Muscle of leg (tissue), 11 donors: ENCODE measurements around the gene CSGALNACT2. TPM values are rescaled to one million over a fixed set of nuclear protein-coding genes. Genes with fewer than 3 reads are reported as not detected.

Source experiments
- DNase-seq: peaks from one replicate; pipeline ENCODE4 v3.0.0; 2013
- H3K27ac ChIP-seq: one replicate; pipeline ENCODE4 v1.5.1; 2013; ENCODE audit warnings: mild to moderate bottlenecking, low read length, control low read depth
- H3K27me3 ChIP-seq: one replicate; pipeline ENCODE4 v1.6.1; 2013; ENCODE audit warnings: low read length; ENCODE audit not compliant: control insufficient read depth, insufficient read depth
- H3K36me3 ChIP-seq: one replicate; pipeline ENCODE4 v1.6.1; 2013; ENCODE audit warnings: low read length; ENCODE audit not compliant: control insufficient read depth, insufficient read depth
- H3K4me1 ChIP-seq: one replicate; pipeline ENCODE4 v1.6.1; 2013; ENCODE audit warnings: low read length; ENCODE audit not compliant: control insufficient read depth, insufficient read depth
- H3K4me3 ChIP-seq: one replicate; pipeline ENCODE4 v1.5.1; 2013; ENCODE audit warnings: low read length, control low read depth
- H3K9me3 ChIP-seq: replicated peaks from 2 replicates; pipeline ENCODE4 v1.6.1; 2013; ENCODE audit warnings: low read depth, low read length; ENCODE audit not compliant: control insufficient read depth
- WGBS: methylation state at CpG from one replicate; pipeline ENCODE4 v1.1.5; 2013; ENCODE audit warnings: missing lambda C conversion rate; ENCODE audit not compliant: insufficient coverage; 5-methylcytosine and 5-hydroxymethylcytosine counted together
- polyA plus RNA-seq, 8 donors: library from polyadenylated mRNA; unstranded; fragments of 120-200 nt; gene quantifications; one replicate each; pipeline versions ENCODE4 v1.2.1 to v1.2.3, GENCODE V29; 2013; ENCODE audit warnings: inconsistent platforms in 1 of 8, low replicate concordance in 1 of 8; ENCODE audit not compliant: insufficient read length in 8 of 8, insufficient read depth in 1 of 8
- total RNA-seq: library from RNA; stranded (reverse); fragments of 120-200 nt; gene quantifications from one replicate; pipeline ENCODE4 v1.2.4, GENCODE V29; 2013

The CSGALNACT2 gene
- total and polyA plus RNA-seq, 9 donors: 16.2 to 30.8 (median 23.0) TPM

DNA sequence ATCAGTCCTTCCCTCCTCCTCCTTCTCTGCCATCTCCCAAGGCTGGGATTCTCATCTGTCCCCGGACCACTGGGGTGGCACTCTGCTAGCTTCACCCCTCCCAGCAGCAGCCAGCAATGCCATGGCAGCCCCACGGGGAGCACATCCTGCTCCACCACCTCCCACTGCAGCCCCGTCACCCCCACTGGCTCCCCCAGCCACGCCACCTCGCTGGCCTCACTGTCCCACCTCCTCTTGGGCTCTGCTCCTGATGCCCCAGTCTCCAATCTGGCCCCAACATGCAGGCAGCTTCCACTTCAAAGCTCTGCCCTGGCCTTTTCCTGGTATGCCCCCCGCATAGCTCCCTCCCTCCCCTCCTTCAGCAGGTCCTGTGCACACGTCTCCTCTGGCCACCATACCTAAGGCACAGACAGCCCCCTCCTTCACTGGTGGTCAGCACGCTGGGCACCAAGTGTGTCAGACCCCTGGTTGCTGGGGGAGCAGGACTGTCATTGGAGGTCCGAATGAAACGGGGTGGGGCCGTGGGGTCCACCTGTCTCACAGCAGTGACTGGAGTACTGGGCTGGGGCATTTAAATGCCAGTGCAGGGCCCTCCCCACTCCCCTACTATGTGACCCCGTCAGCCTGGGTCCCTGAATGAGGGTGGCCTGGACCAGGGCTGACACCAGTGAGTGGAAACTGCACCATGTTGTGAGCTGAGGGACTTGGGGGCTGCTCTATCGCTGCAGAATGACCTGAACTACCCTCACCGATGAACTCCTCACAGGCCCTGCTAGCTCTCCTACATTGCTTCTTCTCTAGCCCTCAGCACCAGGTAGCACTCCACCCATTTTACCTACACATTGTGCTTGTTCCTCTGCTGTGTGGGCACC lies 89.9 kb downstream of the CSGALNACT2 start:
- 62% methylated on average over 10 of the region's 14 CpGs for WGBS
- no peak for DNase-seq

DNA sequence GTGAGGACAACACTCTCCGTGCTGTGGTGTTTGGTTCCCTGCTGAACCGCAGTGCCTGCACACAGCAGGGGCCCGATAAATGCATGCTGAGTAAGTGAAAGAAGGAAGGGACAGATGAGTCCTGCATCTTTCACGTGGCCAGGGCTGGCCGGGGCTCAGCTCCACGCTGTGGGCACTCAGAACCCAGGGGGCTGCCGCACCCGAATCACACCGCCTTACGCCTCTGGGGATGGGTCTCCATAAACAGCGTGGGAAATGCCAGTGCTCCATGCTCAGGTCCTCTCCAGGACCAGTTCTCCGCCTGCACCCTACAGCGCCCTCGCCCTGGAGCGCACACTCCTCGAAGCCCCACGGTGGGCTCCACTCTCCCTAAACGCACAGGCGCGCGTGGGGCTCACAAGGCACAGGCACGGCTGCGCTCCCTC lies 90.5 kb downstream of the CSGALNACT2 start:
- Histone ChIP-seq H3K4me1 (peaks cover 6% of the 10 kb centered on the region), H3K27ac (no peak overlapping the region)

More for the DNA sequence above, 89.9 kb downstream of the CSGALNACT2 start:
- no peak overlapping the region for H3K4me3 ChIP-seq
- peaks cover 6% of the 10 kb centered on the region for H3K4me1 ChIP-seq
- peaks cover 58% of the 10 kb centered on the region for H3K27me3 ChIP-seq
- no peak overlapping the region for H3K27ac ChIP-seq
- no peaks in the 10 kb centered on the region for H3K9me3 ChIP-seq
- H3K36me3 ChIP-seq: no peaks in the 10 kb centered on the region

DNA sequence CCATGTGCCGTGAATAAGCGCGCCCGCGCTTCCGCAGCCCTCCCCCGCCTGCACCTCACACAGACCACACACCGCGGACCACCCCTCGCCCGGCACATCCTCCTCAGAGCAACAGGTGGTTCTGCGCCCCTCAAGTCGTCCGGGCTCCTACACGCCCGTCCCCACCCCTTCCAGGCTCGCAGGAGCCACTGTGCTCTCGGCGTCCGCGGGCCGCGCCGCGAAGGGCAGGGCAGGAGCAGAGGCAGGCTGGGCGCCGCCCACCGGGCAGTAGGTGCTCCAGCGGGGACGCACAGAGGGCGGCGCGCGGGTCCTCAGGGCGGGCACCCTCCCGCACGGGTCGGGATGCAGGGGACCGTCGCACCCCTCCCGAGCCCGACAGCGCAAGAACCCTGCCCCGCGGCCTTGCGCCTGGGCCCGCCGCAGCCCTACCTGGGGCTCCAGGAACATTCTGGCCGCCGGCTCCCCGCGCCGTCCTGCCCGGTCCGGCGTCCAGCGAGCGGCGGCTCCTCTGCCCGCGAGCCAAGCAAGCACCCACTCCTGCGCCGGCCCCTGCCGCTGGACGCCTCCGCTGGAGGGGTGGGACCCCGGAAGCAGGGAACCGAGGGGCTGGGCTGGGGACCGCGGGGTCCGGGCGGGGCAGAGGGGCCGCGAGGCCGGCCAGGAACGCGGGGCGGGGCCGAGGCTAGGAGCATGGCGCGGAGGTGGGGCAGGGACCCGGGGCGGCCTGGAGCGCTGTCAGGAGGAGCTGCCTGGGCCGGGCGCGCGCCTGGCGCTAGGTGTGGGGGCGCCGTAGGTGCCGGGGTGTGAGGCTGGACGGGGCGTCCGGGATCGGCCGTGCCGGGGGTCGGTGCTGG lies 91.2 kb downstream of the CSGALNACT2 start:
- Histone ChIP-seq H3K4me3 (no peak overlapping the region), H3K9me3 (no peaks in the 10 kb centered on the region), H3K27me3 (peaks cover 58% of the 10 kb centered on the region), H3K36me3 (no peaks in the 10 kb centered on the region), H3K4me1 (peaks cover 6% of the 10 kb centered on the region), H3K27ac (no peak overlapping the region)
- WGBS: under 1% methylated on average over 99 of the region's 99 CpGs
- no peak for DNase-seq

More for the DNA sequence above, 90.5 kb downstream of the CSGALNACT2 start:
- H3K9me3 ChIP-seq: no peaks in the 10 kb centered on the region
- H3K27me3 ChIP-seq: peaks cover 58% of the 10 kb centered on the region
- 9% methylated on average over 23 of the region's 23 CpGs for WGBS
- no peak for DNase-seq
- no peaks in the 10 kb centered on the region for H3K36me3 ChIP-seq
- no peak overlapping the region for H3K4me3 ChIP-seq

DNA sequence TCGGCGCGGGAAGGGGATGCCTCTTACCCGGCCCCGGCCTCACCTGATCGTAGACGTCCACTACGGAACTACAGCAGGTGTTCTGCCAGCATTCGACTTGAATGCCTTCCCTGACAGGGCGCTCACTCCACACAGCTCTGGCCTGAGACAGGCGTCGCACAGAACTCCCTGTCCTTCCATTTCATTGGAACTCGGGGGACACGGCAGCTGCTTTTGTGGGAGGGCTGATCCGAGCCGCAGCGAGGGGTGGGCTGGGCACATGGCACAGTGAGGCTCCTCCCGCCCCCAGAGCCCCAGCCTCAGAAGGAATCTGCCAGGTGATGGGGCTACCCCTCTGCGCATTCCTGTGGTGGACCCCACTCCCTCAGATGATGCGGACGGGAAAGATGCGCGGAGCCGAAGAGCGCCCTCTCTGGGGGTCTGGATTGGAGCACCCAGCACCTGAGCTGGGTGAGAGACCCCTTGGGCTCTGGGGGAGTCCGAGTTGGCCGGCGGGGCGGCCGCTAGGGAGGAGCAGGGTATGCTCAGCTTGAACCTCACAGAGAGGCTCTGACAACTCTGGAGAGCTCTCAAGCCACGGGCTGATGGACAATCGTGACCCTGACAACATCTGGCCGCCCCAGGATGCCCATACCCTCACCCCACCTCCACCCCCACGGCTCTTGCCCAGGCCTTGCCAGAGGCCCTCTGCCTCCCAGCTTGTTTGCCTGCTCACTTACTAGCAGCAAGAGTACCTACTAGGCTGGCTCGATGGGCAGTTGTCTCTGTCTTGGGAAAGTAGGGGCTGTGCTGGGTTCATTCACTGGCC lies 92.1 kb downstream of the CSGALNACT2 start:
- WGBS: 16% methylated on average over 35 of the region's 35 CpGs
- Histone ChIP-seq H3K4me3 (no peak overlapping the region), H3K36me3 (no peaks in the 10 kb centered on the region), H3K27me3 (peaks cover 58% of the 10 kb centered on the region), H3K9me3 (no peaks in the 10 kb centered on the region), H3K4me1 (peaks cover 6% of the 10 kb centered on the region), H3K27ac (no peak overlapping the region)
- no peak for DNase-seq

DNA sequence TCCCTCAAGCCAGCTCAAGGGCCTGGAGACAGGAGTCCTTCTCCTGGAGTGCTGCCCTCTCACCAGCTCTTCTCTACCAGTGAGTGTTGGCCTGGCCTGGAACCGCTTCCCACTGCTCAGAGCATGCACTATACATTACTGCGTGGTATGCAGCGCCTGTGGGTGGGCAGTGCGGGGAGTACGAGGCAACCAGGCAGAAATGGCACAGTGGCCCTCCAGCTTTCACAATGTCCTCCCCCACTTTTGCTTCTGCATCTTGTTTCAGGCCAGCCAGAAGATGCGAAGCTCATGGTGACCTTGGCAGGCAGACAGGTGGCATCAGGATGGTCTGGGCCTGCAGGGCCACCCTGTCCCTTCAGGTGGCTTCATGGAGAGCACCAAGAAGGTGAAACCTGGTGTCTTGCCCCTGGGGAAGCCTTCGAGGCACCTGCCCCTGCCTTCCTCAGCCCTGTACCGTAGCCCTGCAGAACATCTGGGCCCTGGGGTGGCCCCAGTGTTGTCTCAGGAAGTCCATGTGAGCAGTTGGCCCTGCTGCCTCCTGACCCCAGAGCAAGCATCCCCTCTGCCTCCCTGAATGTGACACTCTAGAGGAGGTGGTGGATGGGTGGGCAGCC lies 92.8 kb downstream of the CSGALNACT2 start:
- DNase-seq: no peak
- H3K4me3 ChIP-seq: no peak overlapping the region
- H3K4me1 ChIP-seq: peaks cover 6% of the 10 kb centered on the region
- peaks cover 55% of the 10 kb centered on the region for H3K27me3 ChIP-seq
- no peak overlapping the region for H3K27ac ChIP-seq
- no peaks in the 10 kb centered on the region for H3K36me3 ChIP-seq
- no peaks in the 10 kb centered on the region for H3K9me3 ChIP-seq
- WGBS: 88% methylated on average over 8 of the region's 8 CpGs

DNA sequence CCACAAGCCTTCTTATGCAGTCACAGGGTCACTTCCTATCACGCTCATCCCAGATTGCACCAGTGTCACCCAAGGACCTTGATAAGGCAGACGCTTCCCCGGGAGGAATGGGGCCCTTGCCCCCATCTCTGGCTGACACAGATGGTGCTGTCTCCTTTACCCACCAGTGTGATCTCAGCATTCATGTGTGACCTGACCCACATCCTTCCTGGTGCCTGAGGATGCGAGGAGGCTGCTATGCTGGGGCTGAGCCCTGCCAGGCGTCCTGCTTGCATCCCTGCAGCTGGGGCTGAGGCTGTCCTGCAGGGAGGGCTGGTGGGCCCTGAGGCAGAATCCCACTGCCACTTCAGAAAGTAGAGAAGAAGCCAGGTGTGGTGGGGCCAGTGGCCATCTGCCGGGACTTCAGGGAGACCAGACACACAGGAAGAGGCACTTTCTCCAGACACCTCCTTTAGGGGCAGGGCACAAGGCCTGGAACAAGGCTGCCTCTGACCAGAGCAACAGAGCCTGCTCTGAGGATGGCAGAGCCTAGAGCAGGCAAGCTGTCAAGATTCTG lies 93.4 kb downstream of the CSGALNACT2 start:
- no peak for DNase-seq

DNA sequence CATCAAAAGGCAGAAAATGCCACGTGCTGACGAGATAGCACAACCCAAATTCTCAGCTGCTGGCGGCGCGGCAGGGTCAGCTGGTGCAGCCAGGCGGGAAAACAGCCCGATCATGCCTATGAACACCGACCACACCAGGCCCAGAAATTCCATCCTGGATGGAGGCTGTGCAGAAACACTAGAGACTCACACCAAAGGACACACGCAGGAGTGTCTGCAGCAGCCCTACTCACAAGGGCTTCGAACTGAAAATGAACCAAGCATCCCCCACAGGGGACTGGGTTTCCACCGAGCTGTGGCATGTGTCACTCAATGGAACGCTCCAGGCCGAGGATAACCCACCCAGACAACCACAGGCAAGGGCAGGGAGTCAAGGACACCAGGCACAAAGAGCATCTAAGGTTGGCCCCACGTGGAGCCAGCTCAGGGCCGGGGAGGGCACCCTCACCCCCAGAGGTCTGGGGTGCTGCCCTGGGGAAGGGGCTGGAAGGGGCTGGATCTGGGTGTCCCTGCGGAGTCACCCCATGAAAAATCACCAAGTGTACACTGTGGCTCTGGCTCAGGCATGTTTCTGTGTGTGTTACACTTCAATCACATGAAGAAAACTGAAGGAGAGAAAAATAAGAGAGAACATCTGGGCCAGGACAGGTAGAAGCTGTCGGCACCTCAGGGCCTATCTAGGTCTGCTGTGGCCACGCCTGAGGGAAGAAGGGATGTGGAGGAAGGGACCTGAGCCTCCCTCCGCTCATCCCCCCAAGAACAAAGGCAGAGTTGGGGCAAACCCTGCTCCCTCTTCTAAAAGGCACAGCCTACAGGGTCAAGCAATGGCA lies 95.6 kb downstream of the CSGALNACT2 start:
- Histone ChIP-seq H3K4me3 (no peak overlapping the region), H3K36me3 (no peaks in the 10 kb centered on the region), H3K27me3 (peaks cover 31% of the 10 kb centered on the region), H3K9me3 (no peaks in the 10 kb centered on the region), H3K27ac (no peak overlapping the region), H3K4me1 (peaks cover 5% of the 10 kb centered on the region)
- DNase-seq: no peak
- 83% methylated on average over 11 of the region's 19 CpGs for WGBS

More for the DNA sequence above, 93.4 kb downstream of the CSGALNACT2 start:
- Histone ChIP-seq H3K36me3 (no peaks in the 10 kb centered on the region), H3K4me3 (no peak overlapping the region), H3K27ac (no peak overlapping the region), H3K4me1 (peaks cover 6% of the 10 kb centered on the region), H3K27me3 (peaks cover 52% of the 10 kb centered on the region), H3K9me3 (no peaks in the 10 kb centered on the region)
- WGBS: 55% methylated on average over 6 of the region's 6 CpGs

DNA sequence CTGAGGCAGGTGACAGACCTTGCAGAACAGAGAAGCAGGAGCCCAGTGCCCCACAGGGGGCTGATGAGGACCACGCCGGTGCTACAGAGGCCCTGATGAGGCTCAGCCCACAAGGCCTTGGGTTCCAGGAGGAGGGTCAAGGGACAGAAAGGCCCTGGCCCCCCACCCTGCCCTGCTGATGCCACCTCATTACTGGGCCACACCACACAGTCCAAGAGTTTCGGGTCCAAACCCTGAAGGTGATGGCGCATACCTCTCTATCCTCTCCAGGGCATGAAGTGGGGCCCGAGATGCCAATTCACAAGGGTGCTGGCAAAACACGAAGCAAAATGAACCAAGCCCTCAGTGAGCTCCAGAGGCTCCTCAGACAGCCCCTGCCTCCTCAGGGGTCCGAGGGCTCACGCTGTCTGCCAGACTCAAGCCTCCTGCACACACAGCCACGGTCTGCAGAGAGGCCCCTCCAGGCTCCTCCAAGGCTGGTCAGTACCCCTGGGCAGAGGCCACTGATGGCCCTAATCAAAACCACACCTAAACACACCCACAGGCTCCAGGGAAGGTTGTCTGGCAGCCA lies 96.3 kb downstream of the CSGALNACT2 start:
- Histone ChIP-seq H3K36me3 (no peaks in the 10 kb centered on the region), H3K27ac (no peak overlapping the region), H3K9me3 (no peaks in the 10 kb centered on the region), H3K4me1 (no peaks in the 10 kb centered on the region), H3K4me3 (no peak overlapping the region), H3K27me3 (peaks cover 24% of the 10 kb centered on the region)
- WGBS: 71% methylated on average over 9 of the region's 9 CpGs
- DNase-seq: no peak
